NCI-H2196 (cell line): Measurements from ENCODE around the gene PHLPP1.
"Not testable (repeated sequence)": the region's sequence is repeated elsewhere in the genome, so short reads cannot be mapped to it uniquely, and the experiment has no call there.

ENCODE experiments used
- DNase-seq: peaks from one replicate; lab custom pipeline; 2025; ENCODE audit not compliant: unreplicated experiment; lab: John Stamatoyannopoulos, UW

Gene PHLPP1

GRCh38 chr18:62880673-62881364, 165.5 kb downstream of the PHLPP1 start:
- no peak for DNase-seq

GRCh38 chr18:62881509-62882016, 166.2 kb downstream of the PHLPP1 start:
- DNase-seq = peak; percentile 78

GRCh38 chr18:62883937-62884735, 168.8 kb downstream of the PHLPP1 start:
- no peak for DNase-seq

GRCh38 chr18:62885804-62886203, 170.5 kb downstream of the PHLPP1 start:
- no peak for DNase-seq

GRCh38 chr18:62894681-62895390, 179.5 kb downstream of the PHLPP1 start:
- no peak for DNase-seq

- DNase-seq = no peak
These were observed 181.8 kb downstream of the PHLPP1 start for GRCh38 chr18:62897153-62897552.

GRCh38 chr18:62898359-62898758, 183.0 kb downstream of the PHLPP1 start:
- no peak for DNase-seq

- DNase-seq = no peak
These were observed 184.2 kb downstream of the PHLPP1 start for GRCh38 chr18:62899534-62899933.

- DNase-seq = no peak
These were observed 185.0 kb downstream of the PHLPP1 start for GRCh38 chr18:62900132-62900883.

- no peak for DNase-seq
These were observed 187.4 kb downstream of the PHLPP1 start for GRCh38 chr18:62902776-62903175.

- no peak for DNase-seq
These were observed 189.3 kb downstream of the PHLPP1 start for GRCh38 chr18:62904396-62905285.

GRCh38 chr18:62912885-62913284, 197.5 kb downstream of the PHLPP1 start:
- no peak for DNase-seq

GRCh38 chr18:62913824-62914223, 198.5 kb downstream of the PHLPP1 start:
- not testable (repeated sequence) for DNase-seq

- no peak for DNase-seq
These were observed 199.6 kb downstream of the PHLPP1 start for GRCh38 chr18:62914871-62915392.

GRCh38 chr18:62918361-62918760, 203.0 kb downstream of the PHLPP1 start:
- no peak for DNase-seq

GRCh38 chr18:62919109-62919838, 203.9 kb downstream of the PHLPP1 start:
- no peak for DNase-seq

- no peak for DNase-seq
These were observed 209.8 kb downstream of the PHLPP1 start for GRCh38 chr18:62925031-62925688.

- DNase-seq = no peak
These were observed 213.0 kb downstream of the PHLPP1 start for GRCh38 chr18:62928326-62928725.
